SK-N-SH treated with all-trans-retinoic acid at 6 μM for 48 hours (cell line): Measurements from ENCODE around the gene DPP10.

ENCODE experiments used
- ATAC-seq: fragments of 200-7000 bp; cut with Tn5 transposase; 3 replicates; pipeline ENCODE4 v1.9.1; 2020; ENCODE audit warnings: mild to moderate bottlenecking, moderate library complexity
- ARNTL ChIP-seq: fragments of 450-650 bp; formaldehyde crosslinking; IDR thresholded peaks from 2 replicates; pipeline ENCODE4 v1.5.0; 2020; ENCODE audit warnings: low read depth, mild to moderate bottlenecking, moderate library complexity, borderline replicate concordance
- BACH2 ChIP-seq: fragments of 250-450 bp; sonication (Bioruptor Pico); IDR thresholded peaks from 2 replicates; pipeline ENCODE4 v1.9.0; 2021; ENCODE audit warnings: mild to moderate bottlenecking, borderline replicate concordance
- CSDC2 ChIP-seq: fragments of 250-450 bp; sonication (Bioruptor Pico); IDR thresholded peaks from 2 replicates; pipeline ENCODE4 v1.5.0; 2020; ENCODE audit warnings: mild to moderate bottlenecking, moderate library complexity
- ESRRG ChIP-seq: fragments of 250-450 bp; sonication (Bioruptor Pico); IDR thresholded peaks from 2 replicates; pipeline ENCODE4 v1.6.1; 2021; ENCODE audit warnings: mild to moderate bottlenecking
- GLIS3 ChIP-seq: fragments of 250-450 bp; sonication (Bioruptor Pico); IDR thresholded peaks from 2 replicates; pipeline ENCODE4 v1.5.0; 2020; ENCODE audit warnings: mild to moderate bottlenecking, moderate library complexity
- ISL1 ChIP-seq: fragments of 250-450 bp; sonication (Bioruptor Pico); IDR thresholded peaks from 2 replicates; pipeline ENCODE4 v2.1.2; 2022; ENCODE audit warnings: mild to moderate bottlenecking, moderate library complexity
- OSR1 ChIP-seq: fragments of 250-450 bp; sonication (Bioruptor Pico); IDR thresholded peaks from 2 replicates; pipeline ENCODE4 v1.8.0; 2022; ENCODE audit warnings: moderate library complexity, mild to moderate bottlenecking, inconsistent platforms
- PPARA ChIP-seq: fragments of 250-450 bp; sonication (Bioruptor Pico); IDR thresholded peaks from 2 replicates; pipeline ENCODE4 v1.5.0; 2020; ENCODE audit warnings: mild to moderate bottlenecking, borderline replicate concordance
- RARB ChIP-seq: fragments of 250-450 bp; sonication (Bioruptor Pico); IDR thresholded peaks from 2 replicates; pipeline ENCODE4 v1.8.0; 2021; ENCODE audit warnings: mild to moderate bottlenecking, moderate library complexity
- SNAI2 ChIP-seq: fragments of 250-450 bp; sonication (Bioruptor Pico); IDR thresholded peaks from 2 replicates; pipeline ENCODE4 v1.5.0; 2020; ENCODE audit warnings: mild to moderate bottlenecking, moderate library complexity
- TCF4 ChIP-seq: fragments of 250-450 bp; sonication (Bioruptor Pico); IDR thresholded peaks from 2 replicates; pipeline ENCODE4 v1.8.0; 2021; ENCODE audit warnings: mild to moderate bottlenecking, moderate library complexity, borderline replicate concordance
- TOX ChIP-seq: fragments of 250-450 bp; sonication (Bioruptor Pico); IDR thresholded peaks from 2 replicates; pipeline ENCODE4 v1.8.0; 2021; ENCODE audit warnings: mild to moderate bottlenecking, moderate library complexity, borderline replicate concordance
- ZC3H10 ChIP-seq: fragments of 250-450 bp; sonication (Bioruptor Pico); IDR thresholded peaks from 2 replicates; pipeline ENCODE4 v1.5.1; 2021; ENCODE audit warnings: mild to moderate bottlenecking, moderate library complexity
- ZFP3 ChIP-seq: fragments of 250-450 bp; sonication (Bioruptor Pico); IDR thresholded peaks from 2 replicates; pipeline ENCODE4 v1.5.0; 2020; ENCODE audit warnings: mild to moderate bottlenecking, moderate library complexity
- ZFP30 ChIP-seq: fragments of 450-650 bp; formaldehyde crosslinking; IDR thresholded peaks from 2 replicates; pipeline ENCODE4 v1.5.0; 2022; ENCODE audit warnings: mild to moderate bottlenecking, moderate library complexity
- ZNF565 ChIP-seq: fragments of 450-650 bp; formaldehyde crosslinking; conservative IDR thresholded peaks from 2 replicates; pipeline ENCODE4 v1.5.0; 2020; ENCODE audit warnings: low read depth, mild to moderate bottlenecking, moderate library complexity
- ZNF70 ChIP-seq: fragments of 450-650 bp; formaldehyde crosslinking; IDR thresholded peaks from 2 replicates; pipeline ENCODE4 v1.5.0; 2020; ENCODE audit warnings: mild to moderate bottlenecking, moderate library complexity
- ZNF8 ChIP-seq: fragments of 450-650 bp; formaldehyde crosslinking; IDR thresholded peaks from 2 replicates; pipeline ENCODE4 v1.5.0; 2020; ENCODE audit warnings: mild to moderate bottlenecking, moderate library complexity
- TF ChIP-seq, protein P1 (sequence below): fragments of 250-450 bp; sonication (Bioruptor Pico); IDR thresholded peaks from 2 replicates; pipeline ENCODE4 v1.8.0; 2021; ENCODE audit warnings: low read depth, mild to moderate bottlenecking, moderate library complexity, borderline replicate concordance
- TF ChIP-seq, protein P2 (sequence below): fragments of 250-450 bp; sonication (Bioruptor Pico); IDR thresholded peaks from 2 replicates; pipeline ENCODE4 v1.5.1; 2021; ENCODE audit warnings: mild to moderate bottlenecking, moderate library complexity
- TF ChIP-seq, protein P3 (sequence below): fragments of 250-450 bp; sonication (Bioruptor Pico); IDR thresholded peaks from 2 replicates; pipeline ENCODE4 v1.5.0; 2020; ENCODE audit warnings: mild to moderate bottlenecking, moderate library complexity
- TF ChIP-seq, protein P4 (sequence below): fragments of 250-450 bp; sonication (Bioruptor Pico); IDR thresholded peaks from 2 replicates; pipeline ENCODE4 v1.5.1; 2020; ENCODE audit warnings: low read depth, mild to moderate bottlenecking, moderate library complexity
- TF ChIP-seq, protein P5 (sequence below): fragments of 250-450 bp; sonication (Bioruptor Pico); IDR thresholded peaks from 2 replicates; pipeline ENCODE4 v1.8.0; 2020; ENCODE audit warnings: mild to moderate bottlenecking, moderate library complexity, borderline replicate concordance

DPP10 gene

DNA sequence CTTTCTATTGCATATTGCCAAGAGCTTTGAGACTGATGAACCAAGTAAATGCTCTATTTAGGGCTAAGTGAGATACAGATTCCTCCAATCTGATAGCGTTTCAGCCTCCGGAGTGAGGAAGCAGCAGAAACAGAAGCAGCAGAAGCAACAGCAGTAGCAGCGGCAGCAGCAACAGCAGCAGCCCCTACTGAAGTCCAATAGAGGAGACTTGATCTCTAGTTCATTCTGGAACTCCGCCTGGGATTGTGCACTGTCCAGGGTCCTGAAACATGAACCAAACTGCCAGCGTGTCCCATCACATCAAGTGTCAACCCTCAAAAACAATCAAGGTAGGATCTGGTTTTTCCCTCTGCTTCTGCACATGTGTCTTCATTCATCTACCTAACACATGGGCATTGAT, at the start of gene DPP10:
DPP10 (plus strand) TSS at position 132 of the 400 bp plus-strand sequence.
- no peak for ATAC-seq

DNA sequence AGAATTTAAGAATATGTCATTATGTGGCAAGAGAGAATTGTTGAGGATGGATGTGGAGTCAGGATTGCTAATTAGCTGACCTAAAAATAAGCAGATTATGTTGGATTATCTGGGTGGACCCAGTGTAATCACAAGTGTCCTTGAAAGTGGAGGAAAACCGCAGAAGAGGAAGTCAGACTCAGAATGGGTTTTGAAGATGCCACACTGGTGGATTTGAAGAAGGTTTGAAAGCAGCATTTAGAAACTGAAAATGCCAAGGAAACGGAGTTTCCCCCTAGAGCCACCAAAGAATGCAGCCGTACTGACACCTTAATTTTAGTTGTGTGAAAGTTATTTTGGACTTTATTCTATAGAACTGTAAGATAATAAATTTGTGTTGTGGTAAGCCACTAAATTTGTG, 41.6 kb upstream of the DPP10 start:
- ATAC-seq, result no peak
- TF ChIP-seq ZNF565 (no peak), OSR1 (CRISPR knock-in tag) (no peak), ZNF8 (CRISPR knock-in tag) (no peak), CSDC2 (CRISPR knock-in tag) (no peak), ISL1 (no peak), ZFP3 (no peak), PPARA (CRISPR knock-in tag) (no peak), TOX (CRISPR knock-in tag) (no peak), GLIS3 (CRISPR knock-in tag) (no peak), ARNTL (CRISPR knock-in tag) (no peak), ESRRG (CRISPR knock-in tag) (no peak), ZNF70 (CRISPR knock-in tag) (no peak), RARB (CRISPR knock-in tag) (no peak), ZFP30 (CRISPR knock-in tag) (no peak), TCF4 (CRISPR knock-in tag) (no peak), ZC3H10 (CRISPR knock-in tag) (no peak)
- TF ChIP-seq, protein P1, sequence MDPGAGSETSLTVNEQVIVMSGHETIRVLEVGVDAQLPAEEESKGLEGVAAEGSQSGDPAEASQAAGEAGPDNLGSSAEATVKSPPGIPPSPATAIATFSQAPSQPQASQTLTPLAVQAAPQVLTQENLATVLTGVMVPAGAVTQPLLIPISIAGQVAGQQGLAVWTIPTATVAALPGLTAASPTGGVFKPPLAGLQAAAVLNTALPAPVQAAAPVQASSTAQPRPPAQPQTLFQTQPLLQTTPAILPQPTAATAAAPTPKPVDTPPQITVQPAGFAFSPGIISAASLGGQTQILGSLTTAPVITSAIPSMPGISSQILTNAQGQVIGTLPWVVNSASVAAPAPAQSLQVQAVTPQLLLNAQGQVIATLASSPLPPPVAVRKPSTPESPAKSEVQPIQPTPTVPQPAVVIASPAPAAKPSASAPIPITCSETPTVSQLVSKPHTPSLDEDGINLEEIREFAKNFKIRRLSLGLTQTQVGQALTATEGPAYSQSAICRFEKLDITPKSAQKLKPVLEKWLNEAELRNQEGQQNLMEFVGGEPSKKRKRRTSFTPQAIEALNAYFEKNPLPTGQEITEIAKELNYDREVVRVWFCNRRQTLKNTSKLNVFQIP (CRISPR knock-in tag), result no peak
- TF ChIP-seq, protein P2, sequence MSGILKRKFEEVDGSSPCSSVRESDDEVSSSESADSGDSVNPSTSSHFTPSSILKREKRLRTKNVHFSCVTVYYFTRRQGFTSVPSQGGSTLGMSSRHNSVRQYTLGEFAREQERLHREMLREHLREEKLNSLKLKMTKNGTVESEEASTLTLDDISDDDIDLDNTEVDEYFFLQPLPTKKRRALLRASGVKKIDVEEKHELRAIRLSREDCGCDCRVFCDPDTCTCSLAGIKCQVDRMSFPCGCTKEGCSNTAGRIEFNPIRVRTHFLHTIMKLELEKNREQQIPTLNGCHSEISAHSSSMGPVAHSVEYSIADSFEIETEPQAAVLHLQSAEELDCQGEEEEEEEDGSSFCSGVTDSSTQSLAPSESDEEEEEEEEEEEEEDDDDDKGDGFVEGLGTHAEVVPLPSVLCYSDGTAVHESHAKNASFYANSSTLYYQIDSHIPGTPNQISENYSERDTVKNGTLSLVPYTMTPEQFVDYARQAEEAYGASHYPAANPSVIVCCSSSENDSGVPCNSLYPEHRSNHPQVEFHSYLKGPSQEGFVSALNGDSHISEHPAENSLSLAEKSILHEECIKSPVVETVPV (CRISPR knock-in tag), result no peak

More for the DNA sequence above, at the start of gene DPP10:
- no peak for TF ChIP-seq ZNF70 (CRISPR knock-in tag)
- TF ChIP-seq ZFP3, result no peak
- TF ChIP-seq, protein P3, sequence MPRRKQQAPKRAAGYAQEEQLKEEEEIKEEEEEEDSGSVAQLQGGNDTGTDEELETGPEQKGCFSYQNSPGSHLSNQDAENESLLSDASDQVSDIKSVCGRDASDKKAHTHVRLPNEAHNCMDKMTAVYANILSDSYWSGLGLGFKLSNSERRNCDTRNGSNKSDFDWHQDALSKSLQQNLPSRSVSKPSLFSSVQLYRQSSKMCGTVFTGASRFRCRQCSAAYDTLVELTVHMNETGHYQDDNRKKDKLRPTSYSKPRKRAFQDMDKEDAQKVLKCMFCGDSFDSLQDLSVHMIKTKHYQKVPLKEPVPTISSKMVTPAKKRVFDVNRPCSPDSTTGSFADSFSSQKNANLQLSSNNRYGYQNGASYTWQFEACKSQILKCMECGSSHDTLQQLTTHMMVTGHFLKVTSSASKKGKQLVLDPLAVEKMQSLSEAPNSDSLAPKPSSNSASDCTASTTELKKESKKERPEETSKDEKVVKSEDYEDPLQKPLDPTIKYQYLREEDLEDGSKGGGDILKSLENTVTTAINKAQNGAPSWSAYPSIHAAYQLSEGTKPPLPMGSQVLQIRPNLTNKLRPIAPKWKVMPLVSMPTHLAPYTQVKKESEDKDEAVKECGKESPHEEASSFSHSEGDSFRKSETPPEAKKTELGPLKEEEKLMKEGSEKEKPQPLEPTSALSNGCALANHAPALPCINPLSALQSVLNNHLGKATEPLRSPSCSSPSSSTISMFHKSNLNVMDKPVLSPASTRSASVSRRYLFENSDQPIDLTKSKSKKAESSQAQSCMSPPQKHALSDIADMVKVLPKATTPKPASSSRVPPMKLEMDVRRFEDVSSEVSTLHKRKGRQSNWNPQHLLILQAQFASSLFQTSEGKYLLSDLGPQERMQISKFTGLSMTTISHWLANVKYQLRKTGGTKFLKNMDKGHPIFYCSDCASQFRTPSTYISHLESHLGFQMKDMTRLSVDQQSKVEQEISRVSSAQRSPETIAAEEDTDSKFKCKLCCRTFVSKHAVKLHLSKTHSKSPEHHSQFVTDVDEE (CRISPR knock-in tag), result no peak
- TF ChIP-seq BACH2 (CRISPR knock-in tag), result no peak
- TF ChIP-seq, protein P4, sequence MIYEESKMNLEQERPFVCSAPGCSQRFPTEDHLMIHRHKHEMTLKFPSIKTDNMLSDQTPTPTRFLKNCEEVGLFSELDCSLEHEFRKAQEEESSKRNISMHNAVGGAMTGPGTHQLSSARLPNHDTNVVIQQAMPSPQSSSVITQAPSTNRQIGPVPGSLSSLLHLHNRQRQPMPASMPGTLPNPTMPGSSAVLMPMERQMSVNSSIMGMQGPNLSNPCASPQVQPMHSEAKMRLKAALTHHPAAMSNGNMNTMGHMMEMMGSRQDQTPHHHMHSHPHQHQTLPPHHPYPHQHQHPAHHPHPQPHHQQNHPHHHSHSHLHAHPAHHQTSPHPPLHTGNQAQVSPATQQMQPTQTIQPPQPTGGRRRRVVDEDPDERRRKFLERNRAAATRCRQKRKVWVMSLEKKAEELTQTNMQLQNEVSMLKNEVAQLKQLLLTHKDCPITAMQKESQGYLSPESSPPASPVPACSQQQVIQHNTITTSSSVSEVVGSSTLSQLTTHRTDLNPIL (CRISPR knock-in tag), result no peak
- no peak for TF ChIP-seq GLIS3 (CRISPR knock-in tag)
- TF ChIP-seq TCF4 (CRISPR knock-in tag), result no peak
- no peak for TF ChIP-seq RARB (CRISPR knock-in tag)
- TF ChIP-seq, protein P2 (CRISPR knock-in tag), result no peak
- no peak for TF ChIP-seq PPARA (CRISPR knock-in tag)
- TF ChIP-seq, protein P5, sequence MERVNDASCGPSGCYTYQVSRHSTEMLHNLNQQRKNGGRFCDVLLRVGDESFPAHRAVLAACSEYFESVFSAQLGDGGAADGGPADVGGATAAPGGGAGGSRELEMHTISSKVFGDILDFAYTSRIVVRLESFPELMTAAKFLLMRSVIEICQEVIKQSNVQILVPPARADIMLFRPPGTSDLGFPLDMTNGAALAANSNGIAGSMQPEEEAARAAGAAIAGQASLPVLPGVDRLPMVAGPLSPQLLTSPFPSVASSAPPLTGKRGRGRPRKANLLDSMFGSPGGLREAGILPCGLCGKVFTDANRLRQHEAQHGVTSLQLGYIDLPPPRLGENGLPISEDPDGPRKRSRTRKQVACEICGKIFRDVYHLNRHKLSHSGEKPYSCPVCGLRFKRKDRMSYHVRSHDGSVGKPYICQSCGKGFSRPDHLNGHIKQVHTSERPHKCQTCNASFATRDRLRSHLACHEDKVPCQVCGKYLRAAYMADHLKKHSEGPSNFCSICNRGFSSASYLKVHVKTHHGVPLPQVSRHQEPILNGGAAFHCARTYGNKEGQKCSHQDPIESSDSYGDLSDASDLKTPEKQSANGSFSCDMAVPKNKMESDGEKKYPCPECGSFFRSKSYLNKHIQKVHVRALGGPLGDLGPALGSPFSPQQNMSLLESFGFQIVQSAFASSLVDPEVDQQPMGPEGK (CRISPR knock-in tag), result no peak
- no peak for TF ChIP-seq ZC3H10 (CRISPR knock-in tag)
- TF ChIP-seq ZFP30 (CRISPR knock-in tag), result no peak
- no peak for TF ChIP-seq CSDC2 (CRISPR knock-in tag)
- no peak for TF ChIP-seq TOX (CRISPR knock-in tag)
- TF ChIP-seq ZNF565, result no peak
- no peak for TF ChIP-seq SNAI2 (CRISPR knock-in tag)
- no peak for TF ChIP-seq ARNTL (CRISPR knock-in tag)
